Kidney capillary endothelial cell (primary cell): ENCODE measurements around the gene GRK5.

Source experiments
- DNase-seq: peaks from one replicate; pipeline ENCODE4 v3.0.0-alpha.2; 2018; ENCODE audit warnings: low spot score

Gene GRK5

DNA sequence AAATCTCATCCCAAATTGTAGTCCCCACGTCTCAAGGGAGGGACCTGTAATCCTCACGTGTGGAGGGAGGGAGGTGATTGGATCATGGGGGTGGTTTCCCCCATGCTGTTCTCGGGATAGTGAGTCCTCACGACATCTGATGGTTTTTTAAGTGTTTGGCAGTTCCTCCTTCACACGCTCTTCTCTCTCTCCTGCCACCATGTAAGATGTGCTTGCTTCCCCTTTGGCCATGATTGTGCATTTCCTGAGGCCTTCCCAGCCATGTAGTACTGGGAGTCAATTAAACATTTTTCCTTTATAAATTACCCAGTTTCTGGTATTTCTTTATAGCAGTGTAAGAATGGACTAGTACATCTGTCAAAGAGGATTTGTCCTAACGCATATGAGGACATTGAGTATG is 275.6 kb downstream of the GRK5 start:
- no peak for DNase-seq

DNA sequence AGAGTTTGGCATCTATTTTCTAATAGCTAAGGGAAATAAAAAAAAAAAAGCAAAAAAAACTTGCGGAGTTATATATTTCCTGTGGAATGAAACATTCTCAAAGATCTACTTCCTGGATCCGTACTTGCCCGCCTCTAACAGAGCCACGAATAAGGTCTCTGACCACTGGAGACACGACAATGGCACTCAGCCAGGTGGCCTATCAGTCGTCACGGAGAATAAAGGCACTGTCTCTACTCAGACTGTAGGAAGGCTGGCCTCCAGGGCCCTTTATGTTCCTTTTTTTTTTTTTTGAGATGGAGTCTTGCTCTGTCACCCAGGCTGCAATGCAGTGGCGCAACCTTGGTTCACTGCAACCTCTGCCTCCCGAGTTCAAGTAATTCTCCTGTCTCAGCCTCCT is 276.5 kb downstream of the GRK5 start:
- no peak for DNase-seq

DNA sequence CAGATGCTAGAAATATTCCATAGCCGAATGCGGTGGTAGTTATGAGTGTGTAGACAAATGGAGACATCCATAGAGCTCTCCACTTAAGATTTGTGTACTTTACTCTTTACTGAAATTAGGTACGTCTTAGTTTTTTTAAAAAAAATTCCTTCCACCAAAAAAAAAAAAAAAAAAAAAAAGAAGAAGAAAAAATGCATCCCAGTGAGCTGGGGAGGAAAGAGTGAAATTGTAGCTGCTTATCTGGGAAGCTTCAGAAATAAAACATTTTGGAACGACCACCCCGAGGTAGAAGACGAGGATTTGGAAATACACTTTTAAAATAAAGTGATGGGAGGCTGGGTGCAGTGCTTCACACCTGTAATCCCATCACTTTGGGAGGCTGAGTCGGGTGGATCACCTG is 281.3 kb downstream of the GRK5 start:
- no peak for DNase-seq

DNA sequence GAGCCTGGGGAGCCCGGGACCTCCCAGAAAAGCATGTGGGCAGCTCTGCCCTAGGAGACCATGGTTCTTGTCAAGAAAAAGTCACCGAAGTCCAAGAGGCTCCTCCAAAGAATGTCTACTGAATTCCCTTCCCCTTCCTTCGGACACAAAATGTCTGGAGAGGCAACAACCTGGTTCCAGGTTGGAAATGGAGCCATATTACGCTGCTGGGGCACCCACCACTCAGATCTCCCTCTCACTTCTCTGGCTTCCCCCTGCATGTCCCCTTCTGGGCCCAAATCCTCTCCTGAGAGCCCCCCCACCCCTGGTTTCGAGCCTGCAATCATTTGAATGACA is 282.6 kb downstream of the GRK5 start:
- no peak for DNase-seq

DNA sequence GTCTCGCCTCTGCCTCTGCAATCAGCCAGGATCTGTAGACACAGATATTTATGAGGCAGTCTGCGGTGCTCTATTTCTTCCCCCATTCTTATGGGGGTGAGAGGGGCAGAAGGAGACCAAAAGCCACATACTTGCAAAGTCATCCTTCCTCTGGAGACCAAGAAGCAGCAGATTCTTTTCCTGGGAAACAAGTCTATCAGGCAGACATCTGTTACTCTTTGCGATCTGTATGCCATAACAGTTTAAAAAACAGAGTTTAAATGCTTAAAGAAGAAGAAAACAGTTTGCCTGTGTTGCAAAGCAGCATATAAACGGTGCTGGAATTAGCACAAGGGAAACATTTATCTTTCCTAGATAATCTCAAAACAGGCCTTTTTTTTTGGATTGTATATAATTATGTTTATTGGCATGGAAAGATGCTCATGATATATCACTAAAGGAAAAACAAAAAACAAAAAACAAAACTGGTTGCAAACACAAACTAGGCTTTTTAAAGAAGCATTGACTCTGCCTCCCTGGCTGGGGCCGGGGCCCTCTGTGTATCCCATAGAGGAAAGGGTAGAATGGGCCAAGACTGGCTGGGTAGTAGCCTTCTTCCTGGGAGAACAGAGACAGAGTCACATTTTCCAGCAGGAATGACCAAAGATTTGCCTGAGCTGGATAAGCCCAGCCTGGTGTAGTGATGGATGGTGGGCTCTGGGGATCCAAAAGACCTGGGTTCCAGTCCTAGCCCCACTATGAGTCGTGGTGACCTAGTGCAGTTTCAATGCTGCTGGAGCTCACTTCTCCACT is 284.8 kb downstream of the GRK5 start:
- no peak for DNase-seq

DNA sequence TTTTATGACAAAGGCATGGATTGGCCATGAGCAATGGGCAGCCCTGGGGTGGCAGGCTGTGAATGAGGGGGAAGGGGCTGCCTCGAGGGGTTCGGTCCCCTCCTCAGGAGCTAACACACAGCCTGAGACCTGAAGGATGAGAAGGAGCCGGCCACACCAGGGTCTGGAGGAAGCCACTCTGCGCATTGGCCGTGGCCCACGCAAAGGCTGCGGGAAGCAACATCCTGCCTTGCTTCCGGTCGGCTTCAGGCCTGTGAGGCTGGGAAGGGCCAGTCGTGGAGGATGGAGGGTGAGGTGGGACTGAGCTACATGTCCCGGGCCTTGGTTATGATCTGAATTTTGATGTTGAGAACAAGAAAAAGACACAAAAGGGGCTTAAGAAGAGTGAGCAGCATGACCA is 285.8 kb downstream of the GRK5 start:
- DNase-seq, result peak; percentile 37

DNA sequence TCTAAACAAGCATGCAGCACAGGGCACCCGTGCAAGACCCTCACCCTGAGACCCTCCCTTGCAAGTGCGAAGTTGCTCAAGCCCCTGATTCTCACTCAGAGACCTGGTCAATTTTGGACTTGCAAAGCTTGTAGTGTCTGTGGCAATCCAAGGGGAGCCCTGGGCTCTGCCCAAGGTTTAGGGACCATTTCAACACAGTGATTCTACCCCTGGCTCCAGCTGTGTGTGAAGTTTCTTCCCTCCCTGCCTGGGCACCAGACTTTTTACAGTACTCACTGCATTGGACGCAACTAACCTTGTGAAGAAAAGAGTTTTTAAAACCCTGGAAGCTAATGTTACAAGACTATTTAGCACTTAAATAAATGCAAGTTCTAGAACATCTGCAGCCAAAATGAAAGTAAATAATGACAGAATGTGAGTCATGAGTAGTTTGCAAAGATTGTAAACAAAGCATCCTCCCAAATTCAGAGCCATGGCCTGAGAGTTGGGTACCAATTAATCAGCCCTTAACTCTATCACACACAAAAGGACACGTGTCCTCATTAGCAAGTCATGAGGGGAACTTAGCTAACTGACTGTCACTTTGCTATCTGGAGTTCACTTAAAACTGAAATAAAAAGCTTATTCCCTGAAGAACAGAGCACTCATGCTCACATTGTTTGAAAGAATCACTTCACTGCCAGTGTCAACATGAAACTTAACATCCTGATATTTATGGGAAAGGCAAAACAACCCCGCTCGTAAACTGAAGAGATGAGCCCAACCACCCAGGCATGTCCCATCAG is 287.1 kb downstream of the GRK5 start:
- no peak for DNase-seq

DNA sequence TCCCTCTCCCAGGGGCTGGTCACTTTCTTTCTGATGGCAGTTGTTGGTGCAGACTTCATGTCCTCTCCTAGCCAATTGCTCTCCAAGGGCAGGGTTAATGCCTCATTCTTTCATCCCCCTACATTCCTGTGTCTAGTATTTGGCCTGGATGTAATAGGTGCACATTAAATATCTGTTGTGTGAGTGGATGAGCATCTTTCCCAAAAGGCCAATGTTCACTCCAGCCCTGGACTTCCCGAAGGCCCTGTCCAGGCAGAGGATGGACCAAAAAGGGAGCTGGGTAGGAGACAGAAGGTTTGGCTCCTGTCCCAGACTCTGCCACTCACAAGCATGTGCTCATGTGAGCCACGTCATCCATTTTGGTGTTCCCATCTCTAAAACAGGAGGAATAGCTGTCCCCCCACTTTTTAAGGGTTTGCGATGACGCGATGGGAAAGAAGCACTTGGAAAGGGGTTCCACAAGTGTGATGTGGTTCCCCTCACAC is 287.7 kb downstream of the GRK5 start:
- no peak for DNase-seq

DNA sequence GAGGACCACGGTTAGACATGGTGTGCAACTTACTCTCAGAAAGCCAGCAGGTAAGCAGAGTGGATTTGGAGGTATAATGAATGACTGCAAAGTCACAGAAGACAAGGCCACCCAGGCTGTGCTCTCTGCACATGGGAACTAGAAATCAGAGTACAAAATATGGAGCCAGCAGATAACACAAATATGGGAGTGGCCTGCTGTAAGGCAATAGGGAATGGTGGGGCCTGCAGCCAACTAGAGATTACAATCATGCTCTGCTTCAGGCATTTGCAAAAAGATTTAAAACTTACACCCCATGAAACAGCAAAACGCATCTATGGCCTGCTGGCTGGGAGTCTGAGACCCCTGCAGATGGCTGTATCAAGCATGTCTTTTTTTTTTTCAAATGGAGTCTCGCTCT is 288.2 kb downstream of the GRK5 start:
- DNase-seq, result no peak

DNA sequence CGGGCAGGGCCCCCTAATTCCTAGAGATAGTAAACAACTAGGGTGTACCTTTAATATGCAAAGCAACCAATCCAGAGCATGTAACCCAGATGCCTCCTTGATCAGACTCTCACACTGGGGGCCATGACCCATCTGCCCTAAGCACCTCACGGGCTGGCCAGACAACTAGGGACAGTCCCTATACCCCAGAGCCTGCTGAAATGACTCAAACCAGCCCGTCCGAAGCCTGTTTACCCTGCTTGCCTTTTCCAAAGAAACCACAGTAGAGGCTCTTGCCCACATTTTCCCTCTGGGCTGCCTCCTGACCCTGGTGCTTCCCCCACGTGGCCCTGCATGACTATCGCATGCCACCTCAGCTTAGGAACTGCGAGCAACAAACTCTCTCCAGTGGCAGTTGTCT is 288.9 kb downstream of the GRK5 start:
- no peak for DNase-seq

DNA sequence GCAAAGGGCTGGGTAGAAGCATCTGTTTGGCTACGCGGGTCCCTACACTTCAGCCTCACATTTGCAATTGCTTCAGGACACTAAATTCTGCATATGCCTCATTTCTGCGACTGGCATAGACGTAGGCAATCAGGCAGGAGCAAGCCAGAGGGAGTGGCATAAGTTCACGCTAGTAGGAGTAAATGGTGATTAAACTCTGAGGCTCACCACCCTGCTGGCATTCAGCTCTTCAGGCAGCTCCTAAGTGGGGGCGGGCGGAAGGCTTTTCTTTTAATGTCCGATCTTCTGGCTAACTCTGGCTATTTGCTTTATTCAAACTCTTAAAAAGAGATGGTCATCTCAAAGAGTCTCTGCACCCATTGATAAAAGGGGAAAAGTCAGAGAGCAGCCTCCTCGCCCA is 289.9 kb downstream of the GRK5 start:
- DNase-seq, result no peak

DNA sequence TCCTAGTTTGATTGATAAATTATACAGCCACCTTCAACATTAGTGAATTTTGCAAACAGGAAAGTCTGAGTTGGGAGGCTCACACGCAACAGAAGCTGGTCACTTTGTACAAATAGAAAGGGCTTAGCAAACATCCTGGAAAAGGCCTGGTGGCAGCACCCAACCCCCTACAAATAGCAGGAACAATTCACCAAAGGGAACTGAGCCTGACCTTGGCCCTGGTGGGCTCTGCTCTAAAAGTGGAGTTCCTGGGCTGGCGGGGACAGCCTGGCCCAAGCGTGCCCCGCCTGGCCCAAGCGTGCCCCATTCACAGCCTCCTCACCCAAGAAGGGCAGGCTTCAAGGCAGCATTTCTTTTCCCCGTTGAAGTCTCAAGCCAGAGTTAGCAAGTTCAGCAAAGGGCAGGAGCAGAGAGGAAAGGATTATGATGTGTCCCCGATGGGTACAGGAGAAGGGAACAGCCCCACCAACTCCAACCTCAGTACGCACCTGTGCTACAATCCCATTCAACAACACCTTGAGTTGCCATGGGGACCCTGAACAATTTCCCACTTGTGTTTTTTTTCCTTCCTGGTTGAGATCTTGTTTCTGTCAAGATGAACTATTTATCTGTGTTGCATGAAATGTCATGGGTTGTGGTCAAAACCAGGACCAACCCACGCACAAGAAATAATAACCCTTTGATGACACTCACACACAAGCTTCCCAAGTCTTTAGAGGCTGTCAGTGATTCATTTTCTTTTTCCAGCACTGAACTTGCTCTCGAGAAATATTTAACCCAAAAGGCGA is 291.7 kb downstream of the GRK5 start:
- DNase-seq, result no peak

DNA sequence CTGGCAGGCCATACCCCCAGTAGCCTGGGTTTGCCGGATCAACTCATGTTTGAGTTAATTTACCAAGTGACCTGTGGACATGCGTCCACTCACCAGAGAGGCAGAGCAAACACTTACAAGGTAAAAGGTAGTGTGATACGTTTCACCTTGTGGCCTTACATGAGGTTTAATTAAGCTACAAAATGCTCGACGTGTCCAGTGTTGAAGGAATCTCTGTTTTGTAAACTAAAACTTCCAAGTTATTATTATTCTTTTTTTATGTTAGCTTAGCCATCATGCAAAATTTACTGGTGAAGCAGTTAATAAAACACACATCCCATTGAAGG is 292.3 kb downstream of the GRK5 start:
- no peak for DNase-seq

DNA sequence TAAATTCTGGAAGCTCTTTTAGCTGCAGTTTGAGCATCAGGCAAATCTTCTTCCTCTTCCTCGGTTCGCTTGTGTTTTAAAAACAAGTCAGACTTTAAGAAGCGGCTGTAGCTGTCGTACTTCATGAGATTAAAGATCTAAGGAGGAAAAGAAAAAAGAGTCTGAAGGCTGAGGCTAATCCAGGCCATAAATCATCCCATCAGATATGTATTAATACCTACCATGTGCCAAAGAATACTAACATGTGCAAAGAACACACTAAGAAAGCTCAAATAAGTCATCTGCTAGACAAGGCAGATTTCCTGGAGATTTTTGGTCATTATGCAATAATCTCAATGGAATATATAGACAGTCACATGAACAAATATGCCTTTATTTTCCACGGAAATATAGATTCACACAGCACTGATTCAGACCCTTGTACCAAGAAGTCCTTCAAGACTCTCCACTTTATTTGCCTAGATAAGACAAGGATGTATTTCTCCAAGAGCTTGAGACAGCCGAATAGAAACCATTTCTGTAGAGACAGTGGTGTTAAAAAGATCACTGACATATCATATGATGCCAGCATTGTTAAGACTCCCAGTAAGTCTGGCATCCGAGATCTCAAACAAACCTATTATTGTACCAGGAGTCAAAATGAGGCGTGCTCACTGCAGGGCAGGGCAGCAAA is 292.9 kb downstream of the GRK5 start:
- no peak for DNase-seq

DNA sequence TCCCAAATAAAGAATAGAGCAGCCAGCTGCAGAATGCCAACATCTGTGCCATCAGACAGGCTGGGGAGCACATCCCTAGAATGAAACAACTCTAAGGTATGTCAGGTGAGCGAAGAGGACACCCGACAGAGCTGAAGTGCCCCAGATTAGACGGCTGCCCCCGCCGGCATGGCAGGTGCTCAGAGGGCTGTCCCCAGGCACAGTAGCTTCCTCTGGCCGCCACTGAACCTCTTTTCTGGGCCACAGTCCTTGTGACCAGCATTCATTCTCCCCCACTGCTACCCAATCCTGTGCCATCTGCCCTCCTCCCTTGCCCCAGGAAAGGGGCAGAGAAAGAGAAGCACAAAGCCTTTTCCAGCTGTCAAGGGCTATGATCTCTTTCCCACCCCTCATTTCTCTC is 293.4 kb downstream of the GRK5 start:
- no peak for DNase-seq

DNA sequence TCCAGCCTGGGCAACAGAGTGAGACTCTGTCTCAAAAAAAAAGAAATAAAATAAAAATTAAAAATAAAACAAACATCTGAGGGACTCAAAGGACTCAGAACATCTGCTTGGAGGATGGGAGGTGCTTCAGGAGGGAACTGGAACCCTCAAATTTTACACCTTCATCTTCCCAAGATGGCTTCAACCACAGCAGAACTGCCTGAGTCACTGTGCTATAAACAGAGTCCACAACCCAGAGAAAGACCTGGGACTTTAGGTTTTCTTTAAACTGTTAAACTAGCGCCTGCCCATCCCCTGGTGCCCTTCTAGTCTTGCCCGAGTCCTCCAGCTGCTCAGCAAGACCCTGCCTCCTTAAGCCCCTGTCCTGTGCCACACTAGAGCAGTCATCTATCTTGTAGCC is 294.3 kb downstream of the GRK5 start:
- DNase-seq, result no peak

DNA sequence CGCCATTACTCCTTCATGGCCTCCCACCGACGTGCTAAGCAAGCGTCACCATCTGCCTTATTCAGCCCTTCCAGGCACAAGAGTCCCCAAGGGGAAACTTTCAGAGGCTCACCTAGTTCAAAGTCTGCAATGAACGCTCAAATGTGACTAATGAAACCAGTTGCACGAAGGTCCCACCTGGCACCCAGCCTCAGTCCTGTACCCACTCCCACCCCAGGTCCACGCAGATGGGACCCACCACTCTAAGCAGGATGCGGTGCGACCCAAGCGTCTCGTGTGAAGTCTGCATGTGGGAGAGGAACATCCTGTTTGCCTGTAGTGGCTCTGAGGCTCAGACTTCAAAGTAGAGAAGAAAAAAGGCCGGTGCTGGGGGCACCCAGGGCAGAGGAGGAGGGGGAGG is 294.8 kb downstream of the GRK5 start:
- no peak for DNase-seq

DNA sequence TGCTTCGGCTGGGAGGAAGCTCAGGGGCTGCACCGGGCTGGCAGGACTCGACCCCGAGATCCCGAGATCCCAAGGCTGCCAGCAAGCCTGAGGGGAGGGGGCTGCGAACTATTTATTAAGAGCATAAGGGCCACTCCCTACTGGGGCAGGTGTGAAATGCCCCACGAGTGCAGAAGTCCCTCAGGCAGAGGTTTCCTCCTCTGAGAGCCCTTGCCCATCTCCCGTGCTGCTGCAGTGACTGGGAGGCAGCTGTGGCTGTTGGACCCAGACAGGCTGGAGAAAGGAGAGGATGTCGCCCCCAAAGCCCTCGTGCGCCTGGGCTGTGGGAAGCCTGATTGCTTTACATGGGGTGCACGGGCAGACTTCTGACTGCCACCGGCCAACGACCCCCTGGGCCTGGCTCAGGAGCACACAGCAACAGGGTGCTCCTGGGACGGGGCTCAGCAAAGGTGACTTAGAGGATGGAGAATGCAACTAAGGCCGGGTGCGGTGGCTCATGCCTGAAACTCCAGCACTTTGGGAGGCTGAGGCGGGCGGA is 295.3 kb downstream of the GRK5 start:
- no peak for DNase-seq

DNA sequence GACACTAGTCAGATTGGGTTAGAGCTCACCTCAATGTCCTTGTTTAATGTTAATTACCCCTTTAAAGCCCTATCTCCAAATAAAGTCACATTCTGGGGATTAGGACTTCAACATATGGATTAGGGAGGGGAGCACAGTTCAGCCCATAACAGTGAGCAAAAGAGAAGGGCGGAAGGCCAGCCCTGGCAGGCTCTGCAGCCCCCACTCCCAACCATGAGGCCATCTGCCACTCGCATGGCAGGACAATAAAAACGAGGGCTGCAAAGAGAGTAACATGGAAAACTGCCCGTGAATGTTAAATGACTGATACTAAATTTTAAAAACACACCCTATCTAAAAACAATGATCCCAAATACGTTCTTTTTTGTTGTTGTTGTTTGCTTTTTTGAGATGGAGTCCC is 296.4 kb downstream of the GRK5 start:
- DNase-seq, result no peak

DNA sequence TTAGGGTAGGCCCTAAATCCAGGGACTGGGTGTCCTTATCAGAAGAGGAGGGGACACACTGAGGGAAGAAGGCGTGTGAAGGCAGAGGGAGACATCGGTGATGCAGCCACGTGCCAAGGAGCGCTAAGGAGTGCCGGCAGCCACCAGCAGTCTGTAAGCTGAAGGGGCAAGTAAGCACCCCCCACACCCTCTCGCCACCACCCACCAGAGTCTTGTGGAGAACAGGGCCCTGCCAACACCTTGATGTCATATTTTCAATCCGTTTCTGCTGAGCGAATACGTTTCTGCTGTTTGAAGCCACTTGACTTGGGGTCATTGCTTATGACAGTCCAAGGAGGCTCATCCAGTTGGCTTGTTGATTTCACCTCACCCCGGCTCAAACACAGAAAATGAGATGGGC is 297.3 kb downstream of the GRK5 start:
- DNase-seq, result no peak

DNA sequence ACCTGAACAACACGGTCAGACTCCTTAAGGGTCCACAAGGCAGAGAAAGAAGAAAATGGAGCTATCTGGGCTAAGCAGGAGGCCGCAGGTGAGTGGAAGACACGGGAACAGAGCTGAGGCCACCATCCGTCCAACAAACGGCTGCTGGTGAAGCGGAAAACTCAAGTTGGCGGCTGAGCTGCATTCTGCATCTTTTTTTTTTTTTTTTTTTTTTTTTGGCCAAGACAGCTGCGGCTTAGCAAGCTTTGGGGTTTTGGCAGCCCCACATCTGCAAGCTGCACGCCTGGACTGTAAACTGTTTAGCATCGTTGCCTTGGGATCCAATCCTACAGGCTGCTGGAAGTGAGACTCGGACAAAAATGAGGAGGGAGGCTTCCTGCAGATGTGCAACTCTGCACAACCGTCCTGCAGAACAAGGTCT is 297.8 kb downstream of the GRK5 start:
- no peak for DNase-seq
